Gastrocnemius medialis (tissue), 4 donors: ENCODE results near the gene TFB2M.

Experiments used
- CTCF ChIP-seq, 5 experiments: fragments of 450-650 bp in 3 of 5; fragments of 200-600 bp in 2 of 5; sonication (generic) in 2 of 5; IDR thresholded peaks in 4 of 5; conservative IDR thresholded peaks in 1 of 5; 1 replicate in 4 of 5; 2 replicates in 1 of 5; pipeline ENCODE4 v1.5.1; 2016 to 2019; ENCODE audit warnings: antibody characterized with exemption in 5 of 5, mild to moderate bottlenecking in 3 of 5, moderate library complexity in 3 of 5
- POLR2A ChIP-seq, 2 donors: fragments of 450-650 bp; IDR thresholded peaks; one replicate each; pipeline ENCODE4 v1.6.1; 2017; ENCODE audit warnings: antibody characterized with exemption in 2 of 2, mild to moderate bottlenecking in 2 of 2, moderate library complexity in 2 of 2

GRCh38 chr1:246591958-246592357 is 25.9 kb upstream of the TFB2M start:
- no peak for TF ChIP-seq CTCF (IDR thresholded peaks at IDR 0.05 in 4 of 5, conservative IDR thresholded peaks at IDR 0.05 in 1 of 5)
- TF ChIP-seq POLR2A (IDR thresholded peaks at IDR 0.05): no peak
